WI38 (cell line): ENCODE measurements around the gene PADI2.

Experiments used
- H3K4me3 ChIP-seq: 2 replicates; pipeline ENCODE4 v1.5.1; 2011; ENCODE audit warnings: low read depth, mild to moderate bottlenecking, control low read depth, low read length
- CTCF ChIP-seq: IDR thresholded peaks from 2 replicates; pipeline ENCODE4 v1.5.1; 2012; ENCODE audit warnings: low read depth, mild to moderate bottlenecking, control low read depth, low read length

The PADI2 gene

GRCh38 chr1:17027403-17027802 lies 91.8 kb downstream of the PADI2 start:
- H3K4me3 ChIP-seq: no peak overlapping the region
- TF ChIP-seq CTCF: no peak

GRCh38 chr1:17024721-17025120 lies 94.5 kb downstream of the PADI2 start:
- no peak for TF ChIP-seq CTCF
- no peak overlapping the region for H3K4me3 ChIP-seq

- no peak for TF ChIP-seq CTCF
- no peak overlapping the region for H3K4me3 ChIP-seq
Observed at GRCh38 chr1:17023573-17023972, 95.7 kb downstream of the PADI2 start.

DNA sequence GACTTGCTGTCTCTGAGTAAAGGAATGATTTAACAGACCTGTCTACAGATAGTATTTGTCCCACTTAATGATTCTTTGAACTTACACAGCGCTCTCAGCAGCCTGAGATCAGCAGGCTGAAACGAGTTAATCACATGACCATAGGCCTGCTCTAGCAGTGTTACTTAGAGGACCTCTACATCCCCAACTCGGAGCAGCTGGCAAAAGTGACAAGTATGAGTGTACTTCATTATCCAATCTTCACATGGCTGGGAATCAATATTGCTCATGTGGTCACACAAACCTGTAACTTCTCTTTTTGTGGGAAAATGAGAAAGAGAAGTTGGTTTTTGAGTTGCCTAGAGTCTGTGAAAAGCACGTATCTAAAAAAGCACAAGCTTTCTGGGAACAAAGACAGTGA lies 96.1 kb downstream of the PADI2 start:
- no peak for TF ChIP-seq CTCF
- H3K4me3 ChIP-seq: no peak overlapping the region

DNA sequence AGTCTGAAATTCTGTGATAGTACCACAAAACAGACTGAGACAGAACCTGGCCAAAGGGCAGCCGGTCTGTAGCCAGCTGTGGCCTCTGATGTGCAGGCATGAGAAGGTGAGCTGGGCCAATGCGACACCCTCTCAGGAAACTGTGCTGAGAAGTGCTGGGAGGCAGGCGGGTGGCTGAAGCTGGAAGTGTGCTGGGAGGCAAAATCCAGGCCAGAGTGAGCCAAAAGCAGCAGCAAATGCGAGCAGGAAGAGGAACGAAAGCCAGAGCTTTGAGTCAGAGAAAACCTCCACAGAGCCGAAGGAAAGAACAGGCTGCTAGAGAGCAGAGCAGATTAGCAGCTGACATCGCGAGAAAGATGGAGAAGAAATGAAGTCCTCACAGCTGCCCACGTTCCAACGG lies 97.4 kb downstream of the PADI2 start:
- no peak for TF ChIP-seq CTCF
- H3K4me3 ChIP-seq: no peak overlapping the region

- H3K4me3 ChIP-seq: no peak overlapping the region
- TF ChIP-seq CTCF: no peak
Observed at GRCh38 chr1:17020502-17020901, 98.7 kb downstream of the PADI2 start.

DNA sequence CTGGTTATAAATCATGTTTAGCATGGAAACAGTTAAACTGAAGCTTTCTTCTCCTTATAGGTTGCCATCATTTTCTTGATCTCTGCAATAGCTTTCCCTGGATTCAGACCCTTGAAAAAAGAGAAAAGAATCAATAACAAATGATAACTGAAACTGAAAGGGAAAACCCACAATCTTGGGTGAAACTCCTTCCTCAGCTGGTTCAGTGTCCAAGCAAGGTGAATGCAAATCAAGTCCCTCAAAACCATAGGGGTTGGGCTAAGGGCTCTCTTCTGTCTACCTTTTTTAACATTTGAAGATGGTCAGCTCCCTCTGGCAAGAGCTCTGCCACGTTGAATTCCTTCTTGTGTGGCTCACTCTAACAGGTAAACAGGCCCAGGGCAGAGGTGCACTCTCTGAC lies 100.4 kb downstream of the PADI2 start:
- TF ChIP-seq CTCF: no peak
- no peak overlapping the region for H3K4me3 ChIP-seq
